Measurements from ENCODE around the gene TIFAB. TPM values are rescaled to one million over a fixed set of nuclear protein-coding genes. Genes with fewer than 3 reads are reported as not detected.

The TIFAB gene
- total RNA-seq, 1 donor from 2014 or later, result not detected

GRCh38 chr5:135434591-135435466 is 17.3 kb downstream of the TIFAB start:
- no peak for DNase-seq (ENCODE audit: low spot score)
- intact Hi-C loops (cut with DNase I), result no loop called here

- intact Hi-C loops (cut with DNase I), result no loop called here
- DNase-seq (ENCODE audit: low spot score), result no peak
Observed at GRCh38 chr5:135433681-135434426, 18.3 kb downstream of the TIFAB start.

GRCh38 chr5:135432113-135432512 is 20.0 kb downstream of the TIFAB start:
- intact Hi-C loops (cut with DNase I), result no loop called here
- DNase-seq (ENCODE audit: low spot score), result no peak

GRCh38 chr5:135430135-135430437 is 22.1 kb downstream of the TIFAB start:
- intact Hi-C loops (cut with DNase I), result no loop called here
- no peak for DNase-seq (ENCODE audit: low spot score)

GRCh38 chr5:135429301-135430134 is 22.6 kb downstream of the TIFAB start:
- DNase-seq (ENCODE audit: low spot score), result no peak
- intact Hi-C loops (cut with DNase I), result loop anchor here (5.0 kb wide), 1 partner anchor 87 kb away; no protein-coding TSS in a partner anchor

GRCh38 chr5:135428586-135428985 is 23.6 kb downstream of the TIFAB start:
- no peak for DNase-seq (ENCODE audit: low spot score)

GRCh38 chr5:135426102-135427082 is 25.8 kb downstream of the TIFAB start:
- no peak for DNase-seq (ENCODE audit: low spot score)
- intact Hi-C loops (cut with DNase I), result loop anchor here (5.0 kb wide), 1 partner anchor 84 kb away; no protein-coding TSS in a partner anchor

More at GRCh38 chr5:135428586-135428985, 23.6 kb downstream of the TIFAB start:
- intact Hi-C loops (cut with DNase I), result loop anchor here (5.0 kb wide), 1 partner anchor 86 kb away; no protein-coding TSS in a partner anchor

- intact Hi-C loops (cut with DNase I), result loop anchor here (5.0 kb wide), 1 partner anchor 83 kb away; no protein-coding TSS in a partner anchor
- DNase-seq (ENCODE audit: low spot score), result no peak
Observed at GRCh38 chr5:135425641-135426040, 26.5 kb downstream of the TIFAB start.

- intact Hi-C loops (cut with DNase I), result no loop called here
- no peak for DNase-seq (ENCODE audit: low spot score)
Observed at GRCh38 chr5:135423846-135424168, 28.3 kb downstream of the TIFAB start.

GRCh38 chr5:135423146-135423845 is 28.9 kb downstream of the TIFAB start:
- intact Hi-C loops (cut with DNase I), result no loop called here
- DNase-seq (ENCODE audit: low spot score), result no peak

- no peak for DNase-seq (ENCODE audit: low spot score)
- intact Hi-C loops (cut with DNase I), result no loop called here
Observed at GRCh38 chr5:135422419-135422818, 29.7 kb downstream of the TIFAB start.

- intact Hi-C loops (cut with DNase I), result no loop called here
Observed at GRCh38 chr5:135417083-135417482, 35.1 kb downstream of the TIFAB start.

GRCh38 chr5:135405082-135405481 is 47.1 kb downstream of the TIFAB start:
- no peak for DNase-seq (ENCODE audit: low spot score)
- intact Hi-C loops (cut with DNase I), result no loop called here

More at GRCh38 chr5:135417083-135417482, 35.1 kb downstream of the TIFAB start:
- DNase-seq (ENCODE audit: low spot score), result no peak

- intact Hi-C loops (cut with DNase I), result no loop called here
- no peak for DNase-seq (ENCODE audit: low spot score)
Observed at GRCh38 chr5:135402031-135402430, 50.1 kb downstream of the TIFAB start.

- intact Hi-C loops (cut with DNase I), result no loop called here
Observed at GRCh38 chr5:135400866-135401265, 51.3 kb downstream of the TIFAB start.

GRCh38 chr5:135399794-135400542 is 52.2 kb downstream of the TIFAB start:
- intact Hi-C loops (cut with DNase I), result loop anchor here (5.0 kb wide), 1 partner anchor 43 kb away; no protein-coding TSS in a partner anchor
- no peak for DNase-seq (ENCODE audit: low spot score)

More at GRCh38 chr5:135400866-135401265, 51.3 kb downstream of the TIFAB start:
- no peak for DNase-seq (ENCODE audit: low spot score)

All from cardiac septum (tissue), 1 donor.